NOMO-1 treated with dmso at 0.1 percent for 144 hours (cell line): Measurements from ENCODE around the gene DAGLB.
"Not testable (repeated sequence)": the region's sequence is repeated elsewhere in the genome, so short reads cannot be mapped to it uniquely, and the experiment has no call there.

Experiments used
- DNase-seq: peaks from one replicate; lab custom pipeline; 2025; ENCODE audit not compliant: unreplicated experiment; lab: John Stamatoyannopoulos, UW

The DAGLB gene

DNA sequence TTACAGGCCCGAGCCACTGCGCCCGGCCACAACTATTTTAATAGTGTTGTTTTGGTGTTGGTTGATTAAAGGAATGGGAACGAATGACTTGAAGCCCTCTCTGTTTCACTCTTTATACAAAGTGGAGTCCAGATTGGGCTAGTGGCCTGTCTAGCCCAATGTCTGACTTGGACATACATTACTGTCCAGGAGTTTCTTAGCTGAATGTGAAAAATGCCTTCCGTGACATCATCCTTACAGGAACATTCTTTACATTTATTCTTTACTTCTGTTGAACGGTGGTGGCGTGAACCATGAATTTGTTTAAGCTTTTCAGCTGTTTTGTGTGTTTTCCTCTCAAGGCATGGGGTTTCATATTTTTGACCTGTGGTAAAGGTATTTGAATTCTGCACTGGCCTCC, 67.9 kb downstream of the DAGLB start:
- no peak for DNase-seq

DNA sequence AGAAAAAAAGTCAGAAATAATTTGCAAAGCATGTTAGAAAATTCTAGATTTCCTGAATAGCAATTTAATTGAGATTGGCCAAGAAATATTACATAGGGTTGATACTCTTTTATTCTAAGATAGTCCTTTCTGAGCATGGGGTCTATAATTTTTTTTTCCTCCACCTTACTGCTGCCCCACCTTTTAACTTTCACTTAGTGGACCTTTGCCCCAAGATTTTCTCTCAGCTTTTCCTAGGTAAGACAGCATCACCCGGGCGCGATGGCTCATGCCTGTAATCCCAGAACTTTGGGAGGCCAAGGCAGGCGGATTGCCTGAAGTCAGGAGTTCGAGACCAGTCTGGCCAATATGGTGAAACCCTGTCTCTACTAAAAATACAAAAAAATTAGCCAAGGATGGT, 69.2 kb downstream of the DAGLB start:
- DNase-seq, result not testable (repeated sequence)

GRCh38 chr7:6376820-6377219, 70.9 kb downstream of the DAGLB start:
- no peak for DNase-seq

GRCh38 chr7:6375348-6376101, 72.2 kb downstream of the DAGLB start:
- DNase-seq, result no peak

DNA sequence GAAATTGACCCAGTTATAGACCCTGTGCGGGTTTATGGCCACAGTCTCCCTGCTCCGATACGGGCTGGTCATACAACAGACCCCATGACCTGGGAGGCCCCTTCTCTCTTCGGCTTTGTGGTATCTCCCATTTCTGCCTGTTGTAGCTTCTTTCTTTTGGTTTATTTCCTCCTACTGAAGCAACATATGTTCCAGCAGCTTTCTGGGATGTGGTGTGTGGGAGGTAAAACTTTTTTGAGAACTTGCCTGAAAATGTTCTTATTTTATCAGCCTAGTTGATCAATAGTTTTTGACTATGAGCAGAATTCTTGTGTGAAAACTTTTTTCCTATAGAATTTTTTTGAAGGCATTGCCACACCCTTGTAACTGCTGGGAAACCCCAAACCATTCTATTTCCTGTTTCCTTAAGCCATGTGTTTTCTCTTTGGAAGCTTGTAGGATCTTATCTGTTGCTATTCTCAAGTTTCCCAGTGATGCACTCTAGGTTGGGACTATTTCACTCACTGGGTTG, 80.0 kb downstream of the DAGLB start:
- DNase-seq, result no peak

DNA sequence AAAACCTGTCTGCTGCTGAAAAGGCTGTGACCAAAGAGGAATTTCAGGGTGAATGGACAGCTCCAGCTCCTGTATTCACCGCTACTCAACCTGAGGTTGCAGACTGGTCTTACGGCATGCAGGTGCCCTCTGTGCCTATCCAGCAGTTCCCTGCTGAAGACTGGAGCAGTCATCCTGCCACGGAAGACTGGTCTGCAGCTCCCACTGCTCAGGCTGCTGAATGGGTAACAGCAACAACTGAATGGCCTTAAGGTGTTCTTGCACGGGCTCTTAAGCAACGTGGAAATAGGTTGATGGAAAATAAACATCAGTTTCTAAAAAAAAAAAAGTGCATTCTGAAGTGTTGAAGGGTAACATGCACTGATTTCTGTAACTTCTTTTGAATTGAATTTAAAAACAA, 82.3 kb downstream of the DAGLB start:
- no peak for DNase-seq

DNA sequence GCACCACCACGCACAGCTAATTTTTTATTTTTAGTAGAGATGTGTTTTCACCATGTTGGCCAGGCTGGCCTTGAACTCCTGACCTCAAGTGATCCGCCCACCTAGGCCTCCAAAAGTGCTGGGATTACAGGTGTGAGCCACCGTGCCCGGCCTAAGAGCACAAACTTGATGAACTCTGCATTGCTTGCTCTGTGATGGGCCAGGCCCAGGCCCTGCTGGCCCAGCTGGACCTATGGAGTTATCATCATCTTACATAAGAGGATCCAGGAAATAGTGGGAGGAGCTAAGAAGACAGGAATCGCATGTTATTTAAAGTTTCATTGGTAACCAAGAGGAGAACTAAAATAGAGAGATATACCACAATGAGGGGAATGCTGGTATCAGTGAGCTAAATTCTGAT, 86.9 kb downstream of the DAGLB start:
- DNase-seq, result no peak

DNA sequence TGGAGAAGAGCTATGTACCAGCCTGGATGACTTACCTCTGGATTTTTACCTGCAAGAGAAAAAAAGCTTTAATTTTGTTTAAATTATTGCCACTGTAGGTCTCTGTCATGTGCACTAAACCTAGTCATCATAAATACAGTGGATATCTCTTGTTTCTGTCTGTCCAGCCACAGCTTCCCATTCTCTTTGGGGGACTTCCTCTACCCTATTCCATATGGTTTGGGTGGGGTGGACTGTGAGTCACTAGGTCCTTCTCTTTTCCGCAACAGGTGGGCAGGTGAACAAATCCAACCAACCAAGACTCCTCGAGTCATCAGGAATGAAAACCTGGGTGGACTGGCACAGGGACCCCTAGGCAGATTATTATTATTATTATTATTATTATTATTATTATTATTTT, 88.0 kb downstream of the DAGLB start:
- no peak for DNase-seq
